Mesendoderm (in vitro differentiated cells): Measurements from ENCODE around the gene ZNF611.
"Not testable (repeated sequence)": the region's sequence is repeated elsewhere in the genome, so short reads cannot be mapped to it uniquely, and the experiment has no call there.

ENCODE experiments used
- DNase-seq: peaks from one replicate; pipeline ENCODE4 v3.0.0; 2013
- H2AK5ac ChIP-seq: 2 replicates; pipeline ENCODE4 v1.6.1; 2013; ENCODE audit warnings: low read length, inconsistent platforms
- H2BK120ac ChIP-seq: 2 replicates; pipeline ENCODE4 v1.6.1; 2013; ENCODE audit warnings: low read depth, mild to moderate bottlenecking, low read length, moderate library complexity, mixed read lengths
- H2BK15ac ChIP-seq: replicated peaks from 2 replicates; pipeline ENCODE4 v1.6.1; 2013; ENCODE audit warnings: low read depth, mild to moderate bottlenecking, moderate library complexity
- H2BK5ac ChIP-seq: 2 replicates; pipeline ENCODE4 v1.6.1; 2013; ENCODE audit warnings: low read length, inconsistent platforms
- H3K18ac ChIP-seq: 2 replicates; pipeline ENCODE4 v1.6.1; 2013; ENCODE audit warnings: mild to moderate bottlenecking, low read length, mixed read lengths
- H3K23ac ChIP-seq: one replicate; pipeline ENCODE4 v1.6.1; 2013; ENCODE audit warnings: low read length
- H3K27ac ChIP-seq: 2 replicates; pipeline ENCODE4 v1.5.1; 2013; ENCODE audit warnings: low read depth, mild to moderate bottlenecking, inconsistent platforms, low read length, moderate library complexity
- H3K27me3 ChIP-seq: 2 replicates; pipeline ENCODE4 v1.6.1; 2013; ENCODE audit warnings: low read length, control low read depth, mild to moderate bottlenecking, inconsistent platforms; ENCODE audit not compliant: insufficient read depth, poor library complexity
- H3K36me3 ChIP-seq: 2 replicates; pipeline ENCODE4 v1.6.1; 2013; ENCODE audit warnings: low read length, inconsistent platforms; ENCODE audit not compliant: control insufficient read depth, insufficient read depth
- H3K4ac ChIP-seq: one replicate; pipeline ENCODE4 v1.6.1; 2013; ENCODE audit warnings: low read depth, mild to moderate bottlenecking, low read length, moderate library complexity
- H3K4me1 ChIP-seq: 2 replicates; pipeline ENCODE4 v1.6.1; 2013; ENCODE audit warnings: low read depth, low read length, inconsistent platforms; ENCODE audit not compliant: control insufficient read depth
- H3K4me2 ChIP-seq: 2 replicates; pipeline ENCODE4 v1.6.1; 2013; ENCODE audit warnings: low read length
- H3K4me3 ChIP-seq: 2 replicates; pipeline ENCODE4 v1.5.1; 2013; ENCODE audit warnings: mild to moderate bottlenecking, low read length
- H3K56ac ChIP-seq: one replicate; pipeline ENCODE4 v1.6.1; 2013; ENCODE audit warnings: low read length
- H3K79me1 ChIP-seq: 2 replicates; pipeline ENCODE4 v1.6.1; 2013; ENCODE audit warnings: low read length, inconsistent platforms
- H3K79me2 ChIP-seq: 2 replicates; pipeline ENCODE4 v1.6.1; 2013; ENCODE audit warnings: mild to moderate bottlenecking, low read length; ENCODE audit not compliant: control insufficient read depth, insufficient read depth
- H3K9ac ChIP-seq: 2 replicates; pipeline ENCODE4 v1.6.1; 2013; ENCODE audit warnings: low read length, inconsistent platforms
- H4K5ac ChIP-seq: one replicate; pipeline ENCODE4 v1.6.1; 2013; ENCODE audit warnings: low read length
- H4K8ac ChIP-seq: one replicate; pipeline ENCODE4 v1.6.1; 2013; ENCODE audit warnings: low read depth, mild to moderate bottlenecking, control low read depth, low read length, moderate library complexity
- whole genome bisulfite sequencing: extraction: QIAGEN DNeasy Blood & Tissue Kit; methylation state at CpG from one replicate; pipeline ENCODE4 v1.1.7; 2013; ENCODE audit warnings: low lambda C conversion rate, missing lambda C conversion rate; ENCODE audit not compliant: insufficient coverage; ENCODE audit errors: extremely low coverage; 5-methylcytosine and 5-hydroxymethylcytosine counted together

ZNF611 gene

DNA sequence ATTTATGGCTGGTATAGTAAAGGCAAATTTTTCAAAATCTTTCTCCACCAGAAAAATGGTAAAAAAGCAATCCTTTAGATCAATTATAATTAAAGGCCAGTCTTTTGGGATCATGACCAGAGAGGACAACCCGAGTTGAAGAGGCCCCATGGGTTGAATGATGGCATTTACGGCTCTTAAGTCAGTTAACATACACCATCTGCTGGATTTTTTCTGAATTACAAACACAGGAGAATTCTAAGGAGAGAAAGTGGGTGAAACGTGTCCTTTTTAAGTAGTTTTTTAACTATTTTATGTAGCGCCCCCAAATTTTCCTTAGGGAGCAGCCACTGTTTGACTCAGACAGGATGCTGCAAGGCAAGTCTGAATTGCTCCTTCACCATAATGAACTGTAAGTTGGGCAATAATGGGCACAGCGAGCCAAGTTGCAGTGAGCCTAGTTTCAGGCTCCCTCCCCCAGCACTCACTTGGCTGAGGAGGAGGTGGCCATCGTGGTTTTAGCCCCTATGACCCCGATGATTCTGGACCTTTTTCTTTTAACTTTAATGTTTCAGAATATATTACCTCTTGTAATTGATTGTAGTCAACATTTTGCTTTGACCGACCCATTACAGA, 13.6 kb upstream of the ZNF611 start:
- Histone ChIP-seq H2BK120ac (no peak overlapping the region), H3K79me1 (no peaks in the 10 kb centered on the region), H3K56ac (peak overlapping the region; percentile 83), H2BK15ac (no peak overlapping the region), H3K27me3 (no peaks in the 10 kb centered on the region), H3K36me3 (no peaks in the 10 kb centered on the region), H3K79me2 (no peaks in the 10 kb centered on the region), H2AK5ac (no peak overlapping the region), H4K5ac (no peak overlapping the region), H3K9ac (peak overlapping the region; percentile 67), H3K4me3 (peak overlapping the region; percentile 36), H2BK5ac (no peak overlapping the region), H3K4me2 (peak overlapping the region; percentile 34), H3K4ac (no peak overlapping the region), H3K27ac (peak overlapping the region; percentile 66), H3K4me1 (no peaks in the 10 kb centered on the region), H4K8ac (no peak overlapping the region), H3K23ac (no peak overlapping the region), H3K18ac (peak overlapping the region; percentile 97)
- no CpG with 5 or more reads among the region's 8 CpGs for WGBS
- DNase-seq = peak; percentile 83

DNA sequence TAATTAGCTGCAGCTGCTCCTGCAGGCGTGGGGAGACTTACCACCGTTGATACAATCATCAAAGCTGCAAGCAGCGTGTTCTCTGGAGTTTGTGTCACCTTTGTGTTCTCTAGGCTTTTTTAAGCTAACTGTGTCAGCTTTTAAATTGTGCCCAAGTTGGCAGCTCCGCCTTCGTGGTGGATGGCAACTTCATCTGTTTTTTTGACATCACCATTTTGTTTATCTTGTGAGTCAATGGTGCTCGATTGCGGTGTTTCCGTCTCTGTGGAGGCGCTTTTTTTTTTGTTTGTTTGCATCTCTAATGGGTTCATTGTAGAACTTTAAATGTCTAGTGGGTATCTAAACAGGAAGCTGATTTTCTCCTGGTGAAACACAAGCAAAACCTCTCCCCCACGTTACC, 11.1 kb upstream of the ZNF611 start:
- not testable (repeated sequence) for H3K9ac ChIP-seq, H3K27me3 ChIP-seq, H2BK5ac ChIP-seq, H3K36me3 ChIP-seq, H3K79me1 ChIP-seq, H3K79me2 ChIP-seq, H3K4me2 ChIP-seq, H3K56ac ChIP-seq, H3K4me1 ChIP-seq, H3K23ac ChIP-seq, H3K27ac ChIP-seq, H2AK5ac ChIP-seq, H3K4me3 ChIP-seq, H3K18ac ChIP-seq, H2BK120ac ChIP-seq, H2BK15ac ChIP-seq, H3K4ac ChIP-seq, H4K8ac ChIP-seq, DNase-seq, H4K5ac ChIP-seq
- WGBS = no CpG with 5 or more reads among the region's 10 CpGs

- H2BK5ac ChIP-seq = peak overlapping the region; percentile 57
- no peak overlapping the region for H4K8ac ChIP-seq
- peak overlapping the region; percentile 68 for H2AK5ac ChIP-seq
- peak overlapping the region; percentile 70 for H3K27ac ChIP-seq
- H3K79me1 ChIP-seq = no peaks in the 10 kb centered on the region
- H3K27me3 ChIP-seq = no peaks in the 10 kb centered on the region
- H3K23ac ChIP-seq = peak overlapping the region; percentile 45
- peak overlapping the region; percentile 39 for H3K18ac ChIP-seq
- no peak overlapping the region for H2BK15ac ChIP-seq
- H3K56ac ChIP-seq = peak overlapping the region; percentile 45
- H3K4me2 ChIP-seq = no peak overlapping the region
- H3K79me2 ChIP-seq = no peaks in the 10 kb centered on the region
- H3K9ac ChIP-seq = no peak overlapping the region
- H3K4me3 ChIP-seq = no peak overlapping the region
- H4K5ac ChIP-seq = no peak overlapping the region
- DNase-seq = no peak
- peak overlapping the region; percentile 68 for H2BK120ac ChIP-seq
- H3K4me1 ChIP-seq = peaks cover 6% of the 10 kb centered on the region
- peak overlapping the region; percentile 93 for H3K4ac ChIP-seq
- H3K36me3 ChIP-seq = no peaks in the 10 kb centered on the region
- no CpG with 5 or more reads among the region's 3 CpGs for WGBS
Measured at GRCh38 chr19:52743091-52743490, 8.2 kb upstream of the ZNF611 start.

- peak overlapping the region; percentile 68 for H2BK120ac ChIP-seq
- no peak overlapping the region for H4K8ac ChIP-seq
- no peaks in the 10 kb centered on the region for H3K27me3 ChIP-seq
- no peak overlapping the region for H3K9ac ChIP-seq
- H3K56ac ChIP-seq = peak overlapping the region; percentile 45
- H2AK5ac ChIP-seq = no peak overlapping the region
- peak overlapping the region; percentile 39 for H3K18ac ChIP-seq
- peak overlapping the region; percentile 66 for H2BK5ac ChIP-seq
- no peak overlapping the region for H3K4me3 ChIP-seq
- H3K4ac ChIP-seq = peak overlapping the region; percentile 93
- no peak overlapping the region for H3K4me2 ChIP-seq
- H3K27ac ChIP-seq = peak overlapping the region; percentile 70
- H3K4me1 ChIP-seq = peaks cover 6% of the 10 kb centered on the region
- no CpG with 5 or more reads among the region's 3 CpGs for WGBS
- no peak overlapping the region for H4K5ac ChIP-seq
- no peak overlapping the region for H2BK15ac ChIP-seq
- H3K79me1 ChIP-seq = no peaks in the 10 kb centered on the region
- H3K36me3 ChIP-seq = no peaks in the 10 kb centered on the region
- no peaks in the 10 kb centered on the region for H3K79me2 ChIP-seq
- DNase-seq = no peak
- no peak overlapping the region for H3K23ac ChIP-seq
Measured at GRCh38 chr19:52742516-52742915, 7.7 kb upstream of the ZNF611 start.

- H3K23ac ChIP-seq = no peak overlapping the region
- H3K4me2 ChIP-seq = no peak overlapping the region
- no peak overlapping the region for H4K5ac ChIP-seq
- H3K79me1 ChIP-seq = no peaks in the 10 kb centered on the region
- H3K36me3 ChIP-seq = no peaks in the 10 kb centered on the region
- H4K8ac ChIP-seq = no peak overlapping the region
- H3K4me1 ChIP-seq = peaks cover 6% of the 10 kb centered on the region
- H3K9ac ChIP-seq = peak overlapping the region; percentile 48
- no peak overlapping the region for H2AK5ac ChIP-seq
- H3K27me3 ChIP-seq = no peaks in the 10 kb centered on the region
- H2BK5ac ChIP-seq = peak overlapping the region; percentile 87
- peak overlapping the region; percentile 73 for H2BK120ac ChIP-seq
- peak; percentile 97 for DNase-seq
- peak overlapping the region; percentile 75 for H3K27ac ChIP-seq
- no CpG with 5 or more reads among the region's 6 CpGs for WGBS
- H3K4ac ChIP-seq = peak overlapping the region; percentile 92
- H3K56ac ChIP-seq = peak overlapping the region; percentile 82
- no peak overlapping the region for H3K4me3 ChIP-seq
- H3K79me2 ChIP-seq = no peaks in the 10 kb centered on the region
- H3K18ac ChIP-seq = peak overlapping the region; percentile 94
- no peak overlapping the region for H2BK15ac ChIP-seq
Measured at GRCh38 chr19:52741951-52742485, 7.2 kb upstream of the ZNF611 start.

GRCh38 chr19:52741371-52741770, 6.5 kb upstream of the ZNF611 start:
- Histone ChIP-seq H3K4ac (peak overlapping the region; percentile 92), H2BK5ac (peak overlapping the region; percentile 87), H3K56ac (peak overlapping the region; percentile 82), H3K27ac (peak overlapping the region; percentile 75), H3K9ac (peak overlapping the region; percentile 48), H3K18ac (peak overlapping the region; percentile 94)
- H3K4me1 ChIP-seq, H3K4me2 ChIP-seq, H3K27me3 ChIP-seq, H4K5ac ChIP-seq, H2BK120ac ChIP-seq, H3K4me3 ChIP-seq, H2AK5ac ChIP-seq, H3K23ac ChIP-seq, H3K79me1 ChIP-seq, H3K36me3 ChIP-seq, H3K79me2 ChIP-seq, H4K8ac ChIP-seq, H2BK15ac ChIP-seq: not testable (repeated sequence)
- peak; percentile 94 for DNase-seq
- no CpG with 5 or more reads among the region's 7 CpGs for WGBS
